Measurements from ENCODE around the gene ERBIN.
"Not testable (repeated sequence)": the region's sequence is repeated elsewhere in the genome, so short reads cannot be mapped to it uniquely, and the experiment has no call there.

The ERBIN gene

GRCh38 chr5:65967288-65968066 is 41.1 kb downstream of the ERBIN start:
- H3K4me3 ChIP-seq (ENCODE audit: low read length): no peak overlapping the region
- no peak for TF ChIP-seq ZNF274 (IDR thresholded peaks at IDR 0.05; ENCODE audit: low read depth, low read length)

- no peak overlapping the region; the same call in 1 of the 2 replicates for H3K4me3 ChIP-seq (ENCODE audit: low read length)
- TF ChIP-seq ZNF274 (IDR thresholded peaks at IDR 0.05; ENCODE audit: low read depth, low read length): no peak
These were observed 43.4 kb downstream of the ERBIN start for GRCh38 chr5:65969539-65970393.

GRCh38 chr5:65970481-65971367 is 44.3 kb downstream of the ERBIN start:
- H3K4me3 ChIP-seq (ENCODE audit: low read length): no peak overlapping the region; the same call in 1 of the 2 replicates
- no peak for TF ChIP-seq ZNF274 (IDR thresholded peaks at IDR 0.05; ENCODE audit: low read depth, low read length)

- no peak overlapping the region for H3K4me3 ChIP-seq (ENCODE audit: low read length)
- TF ChIP-seq ZNF274 (IDR thresholded peaks at IDR 0.05; ENCODE audit: low read depth, low read length): no peak
These were observed 45.3 kb downstream of the ERBIN start for GRCh38 chr5:65971643-65972042.

GRCh38 chr5:65972896-65973295 is 46.5 kb downstream of the ERBIN start:
- not testable (repeated sequence) for H3K4me3 ChIP-seq (ENCODE audit: low read length)

GRCh38 chr5:65978251-65978650 is 51.9 kb downstream of the ERBIN start:
- no peak for TF ChIP-seq ZNF274 (IDR thresholded peaks at IDR 0.05; ENCODE audit: low read depth, low read length)
- no peak overlapping the region for H3K4me3 ChIP-seq (ENCODE audit: low read length)

- no peak overlapping the region for H3K4me3 ChIP-seq (ENCODE audit: low read length)
- no peak for TF ChIP-seq ZNF274 (IDR thresholded peaks at IDR 0.05; ENCODE audit: low read depth, low read length)
These were observed 55.2 kb downstream of the ERBIN start for GRCh38 chr5:65981548-65981947.

GRCh38 chr5:65981969-65982619 is 55.7 kb downstream of the ERBIN start:
- TF ChIP-seq ZNF274 (IDR thresholded peaks at IDR 0.05; ENCODE audit: low read depth, low read length): no peak
- H3K4me3 ChIP-seq (ENCODE audit: low read length): no peak overlapping the region

GRCh38 chr5:65982635-65983034 is 56.3 kb downstream of the ERBIN start:
- TF ChIP-seq ZNF274 (IDR thresholded peaks at IDR 0.05; ENCODE audit: low read depth, low read length): no peak
- no peak overlapping the region for H3K4me3 ChIP-seq (ENCODE audit: low read length)

- TF ChIP-seq ZNF274 (IDR thresholded peaks at IDR 0.05; ENCODE audit: low read depth, low read length): no peak
- no peak overlapping the region for H3K4me3 ChIP-seq (ENCODE audit: low read length)
These were observed 57.9 kb downstream of the ERBIN start for GRCh38 chr5:65984098-65984885.

GRCh38 chr5:65986050-65986451 is 59.7 kb downstream of the ERBIN start:
- TF ChIP-seq ZNF274 (IDR thresholded peaks at IDR 0.05; ENCODE audit: low read depth, low read length): no peak
- no peak overlapping the region for H3K4me3 ChIP-seq (ENCODE audit: low read length)

GRCh38 chr5:65986796-65987195 is 60.4 kb downstream of the ERBIN start:
- TF ChIP-seq ZNF274 (IDR thresholded peaks at IDR 0.05; ENCODE audit: low read depth, low read length): no peak
- no peak overlapping the region for H3K4me3 ChIP-seq (ENCODE audit: low read length)

GRCh38 chr5:65987982-65988381 is 61.6 kb downstream of the ERBIN start:
- no peak for TF ChIP-seq ZNF274 (IDR thresholded peaks at IDR 0.05; ENCODE audit: low read depth, low read length)
- no peak overlapping the region for H3K4me3 ChIP-seq (ENCODE audit: low read length)
